Adrenal gland (tissue), 19 donors: ENCODE results near the gene CD200R1. TPM values are rescaled to one million over a fixed set of nuclear protein-coding genes. Genes with fewer than 3 reads are reported as not detected.

Experiments
- DNase-seq, 7 donors: peaks; one replicate each; pipeline ENCODE4 v3.0.0-alpha.2; 2019 to 2020
- H3K27ac ChIP-seq, 5 donors: fragments of 200-600 bp; sonication (generic) in 4 of 5; 1 replicate in 3 of 5; 2 replicates in 2 of 5; pipeline versions ENCODE4 v1.5.1 to v1.8.0; 2016 to 2020; ENCODE audit warnings: mild to moderate bottlenecking in 1 of 5
- H3K27me3 ChIP-seq: fragments of 200-600 bp; 2 replicates; pipeline ENCODE4 v1.8.0; 2021
- H3K36me3 ChIP-seq, 2 donors: fragments of 200-600 bp; replicated peaks in 1 of 2; 1 replicate in 1 of 2; 2 replicates in 1 of 2; pipeline versions ENCODE4 v1.5.1 to v1.8.0; 2018 to 2022
- H3K4me1 ChIP-seq, 2 donors: fragments of 200-600 bp; replicated peaks in 1 of 2; 1 replicate in 1 of 2; 2 replicates in 1 of 2; pipeline versions ENCODE4 v1.5.1 to v1.8.0; 2018 to 2021
- H3K4me3 ChIP-seq, 4 donors: fragments of 200-600 bp; sonication (generic) in 3 of 4; one replicate each; pipeline ENCODE4 v1.5.1; 2016 to 2018
- H3K9me3 ChIP-seq, 3 donors: fragments of 200-600 bp; sonication (generic) in 1 of 3; replicated peaks in 1 of 3; 1 replicate in 2 of 3; 2 replicates in 1 of 3; pipeline versions ENCODE4 v1.5.1 to v1.8.0; 2016 to 2021
- CTCF ChIP-seq, 6 experiments: fragments of 450-650 bp in 4 of 6; fragments of 200-600 bp in 2 of 6; sonication (generic) in 1 of 6; IDR thresholded peaks; 1 replicate in 5 of 6; 2 replicates in 1 of 6; pipeline versions ENCODE4 v1.5.1 to v1.8.0; 2016 to 2021; ENCODE audit warnings: antibody characterized with exemption in 6 of 6, mild to moderate bottlenecking in 2 of 6, moderate library complexity in 1 of 6
- POLR2A ChIP-seq, 2 donors: fragments of 450-650 bp; IDR thresholded peaks; one replicate each; pipeline ENCODE4 v1.6.1; 2017; ENCODE audit warnings: antibody characterized with exemption in 2 of 2, mild to moderate bottlenecking in 2 of 2, moderate library complexity in 1 of 2
- WGBS, 4 donors: extraction: QIAGEN DNeasy Blood & Tissue Kit in 2 of 4; methylation state at CpG; one replicate each; pipeline versions ENCODE4 v1.1.5 to v1.1.7; 2013 to 2017; 5-methylcytosine and 5-hydroxymethylcytosine counted together
- intact Hi-C, 2 donors: fragments of 100-400 bp; cut with DNase I; formaldehyde crosslinking; loops; one replicate each; pipeline versions ENCODE4 v1.14.1 to v1.15.0; 2022 to 2023
- long read RNA-seq, 10 donors: library from polyadenylated mRNA in 3 of 10; unstranded in 2 of 10; stranded (forward) in 1 of 10; transcript quantifications; one replicate each; pipeline ENCODE4 v2.0.0 and lab custom pipeline, GENCODE V29; 2021 to 2026
- polyA plus RNA-seq, 3 donors: library from polyadenylated mRNA; stranded (reverse); fragments of 200-250 nt in 2 of 3; fragments of 350-450 nt in 1 of 3; fragmentation: Illumina TruSeq in 1 of 3; extraction: RNeasy Lipid Tissue Mini Kit (QIAGEN cat#74804) in 1 of 3; gene quantifications; one replicate each; pipeline ENCODE4 v1.2.3, GENCODE V29; 2013 to 2014
- total RNA-seq, 9 donors: library from RNA; depleted of rRNA in 4 of 9; stranded (reverse); fragments of >200 nt in 4 of 9; fragments of 120-200 nt in 1 of 9; fragmentation: NEBNext Ultra II Directional in 1 of 9; extraction: Animal tissue kit (Norgen Biotek cat#: 25700) in 1 of 9; gene quantifications; one replicate each; pipeline versions ENCODE4 v1.1.0 to v1.2.4, GENCODE V29; 2013 to 2023
- donor health status: healthy with polysubstance abuse.
- donor health status: Bipolar disorder and iron deficiency.
- donor health status: DM: yes; HTN: yes; CAD: no.
- donor health status: DM: no; HTN: no; CAD: no.
- donor health status: DM: no; HTN: no; CAD: no.
- donor health status: DM: yes; HTN: yes; CAD: no.

The CD200R1 gene
- total RNA-seq (10 to 100 TPM in 1 of 9 donors, 1 to 10 TPM in 7, under 1 TPM in 1; 0.94 to 11.0 (median 2.2) TPM), polyA plus RNA-seq (under 1 TPM; 0.24 to 0.38 (median 0.34) TPM)
- long read RNA-seq, donor 1 = 0 reads
- long read RNA-seq, donor 2 = 0 reads
- long read RNA-seq, donor 3 = 0 reads
- long read RNA-seq, donor 4, partial matches to known transcripts = 1 of 3 reads
- long read RNA-seq, donor 4, other reads (novel, unspliced or antisense) = 1 of 3 reads
- long read RNA-seq, donor 5, partial matches to known transcripts = 0 of 1 reads
- long read RNA-seq, donor 5, other reads (novel, unspliced or antisense) = 0 of 1 reads
- long read RNA-seq, donor 6, partial matches to known transcripts = 0 of 1 reads
- long read RNA-seq, donor 6, other reads (novel, unspliced or antisense) = 0 of 1 reads
- long read RNA-seq, donor 7 = 0 reads
- long read RNA-seq, donor 8 = 0 reads
- long read RNA-seq, donor 9 = 0 reads
- long read RNA-seq, donor 10, partial matches to known transcripts = 0 of 19 reads
- long read RNA-seq, donor 10, other reads (novel, unspliced or antisense) = 19 of 19 reads

GRCh38 chr3:112974894-112975293 lies at the start of gene CD200R1:
Gene CD200R1, minus strand, starts transcription at chr3:112975103. Its CDS starts 246 bp downstream, at chr3:112974857.
- TF ChIP-seq POLR2A (IDR thresholded peaks at IDR 0.05) = no peak
- TF ChIP-seq CTCF (IDR thresholded peaks at IDR 0.05) = no peak
- peak within 1 kb of the TSS in 1 of 4 donors; percentile 31 for H3K4me3 ChIP-seq

GRCh38 chr3:113021471-113021870 lies 46.6 kb upstream of the CD200R1 start:
- 75 to 92% (median 87%) methylated on average over 2 of the region's 2 CpGs for WGBS, 4 donors
- intact Hi-C loops = no loop called here
- H3K9me3 ChIP-seq = no peaks in the 10 kb centered on the region
- TF ChIP-seq CTCF (IDR thresholded peaks at IDR 0.05) (no peak), POLR2A (IDR thresholded peaks at IDR 0.05) (no peak)
- H3K27me3 ChIP-seq = no peaks in the 10 kb centered on the region
- H3K36me3 ChIP-seq = no peaks in the 10 kb centered on the region
- no peak for DNase-seq
- no peak overlapping the region for H3K4me3 ChIP-seq
- H3K27ac ChIP-seq = no peak overlapping the region
- peaks cover 11 to 21% of the 10 kb centered on the region in 2 donors for H3K4me1 ChIP-seq

More at GRCh38 chr3:112974894-112975293, at the start of gene CD200R1:
- intact Hi-C loops = loop anchor here (5.0 to 10.0 kb wide), 3 partner anchors 238 to 333 kb away; partner anchors contain the start of gene CCDC80 (in 1 of the 2)
- H3K27me3 ChIP-seq = no peaks in the 10 kb centered on the region
- H3K9me3 ChIP-seq = no peaks in the 10 kb centered on the region
- 44 to 53% (median 46%) methylated on average over 5 of the region's 5 CpGs for WGBS, 4 donors
- H3K4me1 ChIP-seq = no peaks in the 10 kb centered on the region
- H3K27ac ChIP-seq = peak within 1 kb of the TSS in 1 of 5 donors; percentile 14
- DNase-seq = no peak
- no peaks in the 10 kb centered on the region for H3K36me3 ChIP-seq

- H3K36me3 ChIP-seq = peaks cover 0 to 3% of the 10 kb centered on the region in 2 donors
- no peaks in the 10 kb centered on the region for H3K27me3 ChIP-seq
- WGBS, 4 donors = 3 to 12% (median 7%) methylated on average over 19 to 63 of the region's 63 CpGs
- H3K9me3 ChIP-seq = no peaks in the 10 kb centered on the region
- DNase-seq = peak; percentile 89 to 95 (median 92)
- H3K4me3 ChIP-seq = peak overlapping the region; percentile 41 to 87 (median 72)
- intact Hi-C loops = no loop called here
- H3K4me1 ChIP-seq = peaks cover 11 to 21% of the 10 kb centered on the region in 2 donors
- TF ChIP-seq POLR2A (IDR thresholded peaks at IDR 0.05) (peak; percentile 42 to 66), CTCF (IDR thresholded peaks at IDR 0.05) (no peak)
- H3K27ac ChIP-seq = peak overlapping the region; percentile 68 to 95 (median 79)
These were observed 44.6 kb upstream of the CD200R1 start for GRCh38 chr3:113019182-113020137.
